Measurements from ENCODE around the gene TMPRSS11D.

TMPRSS11D gene

DNA sequence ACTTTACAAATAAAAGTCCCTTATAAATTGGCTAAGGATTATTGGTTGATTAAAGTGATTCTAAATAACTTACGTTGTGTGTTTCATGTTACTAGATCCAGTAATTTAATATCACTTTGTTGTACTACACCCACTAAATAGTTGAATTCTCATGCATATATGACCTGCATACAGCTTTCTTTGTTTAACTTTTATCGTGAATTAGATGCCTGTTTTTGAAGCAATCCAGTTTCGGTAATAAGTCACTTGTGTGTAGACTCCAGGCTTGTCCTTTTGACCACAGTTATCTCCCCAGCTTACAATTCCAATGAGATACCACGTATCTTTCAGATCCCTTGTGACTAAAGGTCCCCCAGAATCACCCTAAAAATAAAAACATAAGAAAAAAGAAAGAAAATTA, 27.3 kb upstream of the TMPRSS11D start:
- FAIRE-seq, result no peak
- DNase-seq (ENCODE audit: insufficient read length), result no peak
- TF ChIP-seq POLR2AphosphoS5 (IDR thresholded peaks at IDR 0.05; ENCODE audit: low read depth, low read length) (no peak), TAF1 (IDR thresholded peaks at IDR 0.05; ENCODE audit: borderline replicate concordance, low read depth, low read length) (no peak), POLR2A (IDR thresholded peaks at IDR 0.05; ENCODE audit: low read depth, low read length) (no peak)

DNA sequence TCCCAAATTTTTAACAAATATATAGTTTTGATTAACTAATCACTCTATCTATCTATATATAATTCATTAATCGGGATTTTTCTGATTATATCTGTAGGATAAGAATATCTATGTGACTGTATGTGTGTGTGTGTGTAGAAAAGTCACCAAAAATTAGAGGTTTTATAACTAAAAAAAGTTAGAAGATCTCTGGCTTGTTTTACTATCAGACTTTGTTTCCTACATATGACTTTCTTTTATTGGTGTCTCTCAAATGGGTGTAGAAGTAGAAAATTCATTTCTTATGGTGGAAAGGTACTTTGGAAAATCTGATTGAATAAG, 26.7 kb upstream of the TMPRSS11D start:
- FAIRE-seq (no peak), DNase-seq (ENCODE audit: insufficient read length) (no peak)
- TF ChIP-seq TAF1 (IDR thresholded peaks at IDR 0.05; ENCODE audit: borderline replicate concordance, low read depth, low read length) (no peak), POLR2AphosphoS5 (IDR thresholded peaks at IDR 0.05; ENCODE audit: low read depth, low read length) (no peak), POLR2A (IDR thresholded peaks at IDR 0.05; ENCODE audit: low read depth, low read length) (no peak)

DNA sequence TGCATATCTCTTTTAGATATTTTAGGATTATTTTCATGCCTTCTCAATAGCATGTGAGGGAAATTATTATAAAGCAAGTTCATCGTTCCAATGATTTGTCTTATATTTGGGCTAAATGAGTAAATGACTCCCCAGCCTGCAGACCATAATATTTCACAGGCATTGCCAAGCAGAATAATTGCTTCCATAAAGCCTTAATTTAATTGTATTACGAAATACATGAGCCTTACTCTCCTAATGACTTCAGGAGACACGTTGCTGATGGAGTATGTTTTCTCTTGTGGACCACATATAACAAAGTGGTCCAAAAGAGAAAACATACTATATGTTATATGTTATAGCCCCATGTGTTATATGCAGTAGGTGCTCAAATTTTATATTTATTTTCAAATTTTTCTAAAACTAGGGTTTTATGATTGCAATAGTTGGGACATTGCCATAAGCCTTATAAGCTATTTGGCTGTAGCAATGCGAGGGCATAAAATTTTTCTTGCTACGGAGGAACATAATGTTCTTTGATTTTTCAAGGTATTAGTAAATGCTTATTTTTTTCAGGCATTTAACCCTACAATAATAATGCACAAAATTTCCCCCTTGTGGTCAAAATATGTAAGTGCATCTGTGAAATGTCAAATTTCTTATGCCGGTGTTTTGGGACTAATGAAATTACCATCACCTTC, 26.2 kb upstream of the TMPRSS11D start:
- no peak for FAIRE-seq
- TF ChIP-seq POLR2AphosphoS5 (IDR thresholded peaks at IDR 0.05; ENCODE audit: low read depth, low read length) (no peak), POLR2A (IDR thresholded peaks at IDR 0.05; ENCODE audit: low read depth, low read length) (no peak), TAF1 (IDR thresholded peaks at IDR 0.05; ENCODE audit: borderline replicate concordance, low read depth, low read length) (no peak)
- DNase-seq (ENCODE audit: insufficient read length), result no peak

DNA sequence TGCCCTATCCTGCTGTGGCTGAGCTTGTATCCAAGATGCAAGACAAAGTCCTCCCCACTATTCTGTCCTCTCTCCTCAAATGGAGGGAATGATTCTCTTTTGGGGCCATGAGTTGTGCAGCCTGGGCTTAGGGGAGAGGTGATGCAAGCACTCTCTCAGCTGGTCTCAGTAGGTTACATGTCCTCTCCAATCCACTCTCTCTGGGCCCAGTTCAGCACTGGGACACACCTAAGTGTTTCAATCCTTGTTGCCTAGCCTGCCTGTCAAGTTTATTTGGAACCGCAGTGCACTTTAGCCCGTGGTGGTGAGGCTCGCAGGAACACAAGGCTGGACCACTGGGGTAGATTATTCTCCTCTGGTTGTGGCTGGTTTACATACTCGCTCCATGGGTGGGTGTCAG, 23.8 kb upstream of the TMPRSS11D start:
- DNase-seq (ENCODE audit: insufficient read length), result no peak
- FAIRE-seq, result no peak
- TF ChIP-seq POLR2AphosphoS5 (IDR thresholded peaks at IDR 0.05; ENCODE audit: low read depth, low read length) (no peak), TAF1 (IDR thresholded peaks at IDR 0.05; ENCODE audit: borderline replicate concordance, low read depth, low read length) (no peak), POLR2A (IDR thresholded peaks at IDR 0.05; ENCODE audit: low read depth, low read length) (no peak)

DNA sequence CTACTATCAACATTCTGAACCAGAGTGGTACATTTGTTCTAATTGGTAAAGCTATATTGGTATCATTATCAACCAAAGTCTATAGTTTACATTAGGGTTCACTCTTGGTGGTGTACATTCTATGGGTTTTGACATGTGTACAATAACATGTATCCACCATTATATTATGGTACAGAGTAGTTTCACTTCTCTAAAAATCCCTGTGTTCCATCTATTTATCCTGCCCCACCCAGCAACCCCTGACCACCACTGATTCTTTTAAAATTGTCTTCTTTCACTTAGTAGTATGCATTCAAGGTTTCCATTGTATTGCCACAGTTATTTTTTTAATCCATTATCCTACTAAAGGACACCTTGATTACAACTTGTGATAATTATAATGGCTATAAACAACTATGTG, 15.3 kb upstream of the TMPRSS11D start:
- FAIRE-seq (no peak), DNase-seq (ENCODE audit: insufficient read length) (no peak)
- TF ChIP-seq TAF1 (IDR thresholded peaks at IDR 0.05; ENCODE audit: borderline replicate concordance, low read depth, low read length), result no peak
- TF ChIP-seq POLR2AphosphoS5 (IDR thresholded peaks at IDR 0.05; ENCODE audit: low read depth, low read length), result no peak
- TF ChIP-seq POLR2A (IDR thresholded peaks at IDR 0.05; ENCODE audit: low read depth, low read length), result no peak

DNA sequence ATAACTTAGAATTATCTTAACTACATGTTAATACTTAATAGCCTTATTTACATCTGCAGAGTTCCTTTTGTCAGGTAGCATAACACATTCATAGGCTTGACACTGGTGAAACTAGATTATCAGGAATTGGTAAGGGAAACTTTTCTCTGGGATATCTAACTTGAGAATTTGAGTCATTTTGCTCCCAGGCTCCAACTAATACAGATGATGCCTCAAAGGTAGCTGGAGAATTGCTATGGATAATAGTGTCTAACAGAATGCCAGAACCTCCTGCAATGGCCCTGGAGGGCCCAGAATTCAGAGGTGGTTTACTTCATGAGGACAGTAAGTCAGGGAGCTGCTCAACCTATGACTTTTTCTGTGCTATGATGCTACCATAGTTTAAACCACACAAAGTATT, 13.9 kb upstream of the TMPRSS11D start:
- DNase-seq (ENCODE audit: insufficient read length) (no peak), FAIRE-seq (no peak)
- no peak for TF ChIP-seq TAF1 (IDR thresholded peaks at IDR 0.05; ENCODE audit: borderline replicate concordance, low read depth, low read length)

DNA sequence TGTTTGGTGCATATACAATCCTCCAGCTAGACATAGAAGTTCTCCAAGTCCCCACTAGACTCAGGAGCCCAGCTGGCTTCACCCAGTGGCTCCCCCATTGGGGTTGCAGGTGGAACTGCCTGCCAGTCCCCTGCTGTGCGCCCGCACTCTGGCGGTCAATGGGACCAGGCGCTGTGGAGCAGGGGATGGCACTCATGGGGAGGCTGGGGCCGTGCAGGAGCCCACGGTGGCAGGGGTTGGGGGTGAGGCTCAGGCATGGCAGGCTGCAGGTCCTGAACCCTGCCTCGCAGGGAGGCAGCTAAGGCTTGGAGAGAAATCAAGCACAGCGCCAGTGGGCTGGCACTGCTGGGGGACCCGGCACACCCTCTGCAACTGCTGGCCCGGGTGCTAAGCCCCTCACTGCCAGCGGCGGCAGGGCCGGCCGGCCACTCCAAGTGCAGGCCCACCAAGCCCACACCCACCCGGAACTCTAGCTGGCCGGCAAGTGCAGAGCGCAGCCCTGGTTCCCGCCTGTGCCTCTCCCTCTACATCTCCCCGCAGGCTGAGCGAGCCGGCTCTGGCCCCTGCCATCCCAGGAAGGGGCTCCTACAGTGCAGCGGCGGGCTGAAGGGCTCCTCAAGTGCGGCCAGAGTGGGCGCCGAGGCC, 12.7 kb upstream of the TMPRSS11D start:
- FAIRE-seq (no peak), DNase-seq (ENCODE audit: insufficient read length) (no peak)
- TF ChIP-seq POLR2A (IDR thresholded peaks at IDR 0.05; ENCODE audit: low read depth, low read length) (no peak), POLR2AphosphoS5 (IDR thresholded peaks at IDR 0.05; ENCODE audit: low read depth, low read length) (no peak), TAF1 (IDR thresholded peaks at IDR 0.05; ENCODE audit: borderline replicate concordance, low read depth, low read length) (no peak)

DNA sequence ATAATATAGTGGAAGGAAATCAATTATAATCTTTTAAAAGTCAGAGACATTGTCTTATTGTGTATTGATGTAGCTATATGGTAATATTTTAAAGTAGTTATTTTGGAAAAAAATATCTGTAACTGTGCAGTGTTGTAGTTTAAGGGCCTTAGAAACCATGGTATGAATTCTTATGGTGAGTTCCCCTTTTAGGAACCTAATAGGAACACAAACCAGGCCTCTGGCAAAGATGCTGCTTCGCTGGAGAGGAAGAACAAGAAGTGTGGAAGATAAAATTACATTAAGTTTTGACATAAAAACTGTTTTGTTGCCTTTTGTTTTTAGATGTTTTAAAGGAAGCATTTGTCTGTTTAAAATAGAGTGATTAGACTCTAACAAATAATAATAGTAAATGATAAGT, 10.9 kb upstream of the TMPRSS11D start:
- DNase-seq (ENCODE audit: insufficient read length), result no peak
- FAIRE-seq, result no peak
- TF ChIP-seq POLR2AphosphoS5 (IDR thresholded peaks at IDR 0.05; ENCODE audit: low read depth, low read length), result no peak
- no peak for TF ChIP-seq TAF1 (IDR thresholded peaks at IDR 0.05; ENCODE audit: borderline replicate concordance, low read depth, low read length)
- TF ChIP-seq POLR2A (IDR thresholded peaks at IDR 0.05; ENCODE audit: low read depth, low read length), result no peak

DNA sequence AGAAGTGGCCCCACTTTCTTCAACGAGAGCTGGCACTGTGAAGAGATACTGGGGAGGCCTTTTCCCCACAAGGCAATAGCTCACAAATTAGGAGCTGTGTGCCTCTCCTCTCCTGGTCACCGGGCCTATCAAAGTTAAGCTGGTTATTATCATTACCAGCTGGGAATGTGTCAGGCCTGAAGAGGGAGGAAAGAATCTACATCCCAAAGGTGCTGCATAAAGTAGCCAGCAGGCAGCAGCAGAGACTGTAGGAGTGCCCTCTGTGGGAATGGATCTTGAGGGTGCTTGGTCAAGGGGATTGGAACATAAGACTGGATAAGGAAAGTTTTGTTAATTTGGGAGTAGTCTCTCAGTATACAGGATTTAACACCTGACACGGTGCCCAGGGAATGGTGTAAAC, 9.1 kb upstream of the TMPRSS11D start:
- no peak for TF ChIP-seq POLR2AphosphoS5 (IDR thresholded peaks at IDR 0.05; ENCODE audit: low read depth, low read length)
- TF ChIP-seq POLR2A (IDR thresholded peaks at IDR 0.05; ENCODE audit: low read depth, low read length), result no peak
- TF ChIP-seq TAF1 (IDR thresholded peaks at IDR 0.05; ENCODE audit: borderline replicate concordance, low read depth, low read length), result no peak
- FAIRE-seq (no peak), DNase-seq (ENCODE audit: insufficient read length) (no peak)

DNA sequence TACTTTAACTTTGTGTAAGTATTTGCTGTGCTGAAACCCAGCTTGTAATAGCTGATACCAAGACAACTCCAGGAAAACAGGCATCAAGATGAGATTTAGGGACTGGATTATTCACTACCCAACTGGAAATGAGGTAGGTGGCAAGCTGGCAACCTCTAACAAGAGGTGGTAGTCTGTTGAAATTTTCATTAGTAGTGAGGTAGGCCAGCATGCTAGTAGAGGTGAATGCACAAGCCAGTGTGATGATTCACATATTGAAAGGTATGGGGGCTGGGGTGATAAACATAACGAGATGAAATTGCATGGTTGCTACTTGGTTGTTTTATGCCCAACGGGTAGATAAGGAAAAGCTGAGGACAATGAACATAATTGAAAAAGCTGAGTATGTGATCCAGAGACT, 8.5 kb upstream of the TMPRSS11D start:
- DNase-seq (ENCODE audit: insufficient read length) (no peak), FAIRE-seq (no peak)
- TF ChIP-seq TAF1 (IDR thresholded peaks at IDR 0.05; ENCODE audit: borderline replicate concordance, low read depth, low read length), result no peak
- TF ChIP-seq POLR2A (IDR thresholded peaks at IDR 0.05; ENCODE audit: low read depth, low read length), result no peak
- no peak for TF ChIP-seq POLR2AphosphoS5 (IDR thresholded peaks at IDR 0.05; ENCODE audit: low read depth, low read length)

DNA sequence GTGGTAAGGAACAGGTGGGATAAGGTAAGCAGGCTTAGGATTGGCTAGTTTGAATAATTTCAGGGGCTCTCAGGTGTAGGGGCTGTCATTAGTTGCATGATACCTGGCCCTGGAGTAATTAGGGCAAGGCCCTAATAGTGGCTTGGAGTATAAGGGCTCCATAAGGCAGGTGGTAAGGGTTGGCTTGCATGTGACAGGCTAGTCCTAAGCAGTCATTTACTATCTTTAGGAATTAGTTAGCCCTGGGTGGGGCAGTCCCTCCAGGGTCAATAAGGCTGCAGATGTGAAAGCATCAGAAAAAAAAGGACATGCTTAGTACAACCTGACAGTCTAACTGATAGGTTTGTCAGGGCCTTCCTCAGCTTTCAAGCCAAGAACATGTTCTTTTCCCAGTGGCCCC, 7.8 kb upstream of the TMPRSS11D start:
- FAIRE-seq, result no peak
- no peak for DNase-seq (ENCODE audit: insufficient read length)
- no peak for TF ChIP-seq TAF1 (IDR thresholded peaks at IDR 0.05; ENCODE audit: borderline replicate concordance, low read depth, low read length)
- TF ChIP-seq POLR2A (IDR thresholded peaks at IDR 0.05; ENCODE audit: low read depth, low read length), result no peak
- no peak for TF ChIP-seq POLR2AphosphoS5 (IDR thresholded peaks at IDR 0.05; ENCODE audit: low read depth, low read length)

DNA sequence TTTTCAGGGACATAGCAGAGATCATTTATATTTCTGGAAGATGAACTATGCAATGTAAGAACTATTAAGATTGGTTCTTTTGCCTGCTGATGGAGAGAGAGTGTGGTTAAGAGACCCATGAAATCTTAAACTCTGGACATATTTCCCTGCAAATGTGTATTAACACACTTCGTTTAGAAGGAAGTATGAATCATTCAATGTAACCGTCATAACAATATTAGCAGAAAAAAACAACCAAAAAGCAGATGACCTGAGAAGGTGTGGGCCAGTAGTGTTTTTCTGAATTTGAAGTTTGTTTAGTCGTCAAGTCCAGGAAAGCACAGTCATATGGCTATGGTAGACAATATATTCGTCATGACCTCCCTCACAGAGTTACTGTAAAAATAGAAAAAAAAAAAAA, 2.5 kb upstream of the TMPRSS11D start:
- FAIRE-seq, result no peak
- no peak for TF ChIP-seq TAF1 (IDR thresholded peaks at IDR 0.05; ENCODE audit: borderline replicate concordance, low read depth, low read length)
- no peak for TF ChIP-seq POLR2AphosphoS5 (IDR thresholded peaks at IDR 0.05; ENCODE audit: low read depth, low read length)
- TF ChIP-seq POLR2A (IDR thresholded peaks at IDR 0.05; ENCODE audit: low read depth, low read length), result no peak
- no peak for DNase-seq (ENCODE audit: insufficient read length)

Data from GM12892 (cell line).